ENCODE measurements around the gene TEC. TPM values are rescaled to one million over a fixed set of nuclear protein-coding genes. Genes with fewer than 3 reads are reported as not detected.
A peak's percentile ranks its signal among the peaks of the same experiment; 100 is the strongest.

The TEC gene
- total and polyA plus RNA-seq, 9 of the 15 experiments (the other 6 are each of a cell fraction or from before 2014, with no cell fraction given): 5.3 to 14.7 (median 8.8) TPM

DNA sequence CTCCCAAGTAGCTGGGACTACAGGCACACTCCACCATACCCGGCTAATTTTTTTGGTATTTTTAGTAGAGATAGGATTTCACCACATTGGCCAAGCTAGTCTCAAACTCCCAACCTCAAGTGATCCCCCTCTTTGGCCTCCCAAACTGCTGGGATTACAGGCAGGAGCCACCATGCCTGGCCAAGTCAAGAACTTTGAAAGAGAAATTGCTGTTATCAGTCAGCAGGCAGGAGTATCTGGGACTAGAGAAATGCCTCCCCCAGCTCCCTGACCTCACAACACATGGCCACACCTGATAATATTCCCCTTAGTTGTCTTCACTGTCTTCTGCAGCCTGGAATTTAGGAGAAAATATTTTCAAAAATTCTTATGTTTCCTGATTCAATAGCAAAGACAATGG is 143.0 kb downstream of the TEC start (continued):
- TF ChIP-seq, protein P1, sequence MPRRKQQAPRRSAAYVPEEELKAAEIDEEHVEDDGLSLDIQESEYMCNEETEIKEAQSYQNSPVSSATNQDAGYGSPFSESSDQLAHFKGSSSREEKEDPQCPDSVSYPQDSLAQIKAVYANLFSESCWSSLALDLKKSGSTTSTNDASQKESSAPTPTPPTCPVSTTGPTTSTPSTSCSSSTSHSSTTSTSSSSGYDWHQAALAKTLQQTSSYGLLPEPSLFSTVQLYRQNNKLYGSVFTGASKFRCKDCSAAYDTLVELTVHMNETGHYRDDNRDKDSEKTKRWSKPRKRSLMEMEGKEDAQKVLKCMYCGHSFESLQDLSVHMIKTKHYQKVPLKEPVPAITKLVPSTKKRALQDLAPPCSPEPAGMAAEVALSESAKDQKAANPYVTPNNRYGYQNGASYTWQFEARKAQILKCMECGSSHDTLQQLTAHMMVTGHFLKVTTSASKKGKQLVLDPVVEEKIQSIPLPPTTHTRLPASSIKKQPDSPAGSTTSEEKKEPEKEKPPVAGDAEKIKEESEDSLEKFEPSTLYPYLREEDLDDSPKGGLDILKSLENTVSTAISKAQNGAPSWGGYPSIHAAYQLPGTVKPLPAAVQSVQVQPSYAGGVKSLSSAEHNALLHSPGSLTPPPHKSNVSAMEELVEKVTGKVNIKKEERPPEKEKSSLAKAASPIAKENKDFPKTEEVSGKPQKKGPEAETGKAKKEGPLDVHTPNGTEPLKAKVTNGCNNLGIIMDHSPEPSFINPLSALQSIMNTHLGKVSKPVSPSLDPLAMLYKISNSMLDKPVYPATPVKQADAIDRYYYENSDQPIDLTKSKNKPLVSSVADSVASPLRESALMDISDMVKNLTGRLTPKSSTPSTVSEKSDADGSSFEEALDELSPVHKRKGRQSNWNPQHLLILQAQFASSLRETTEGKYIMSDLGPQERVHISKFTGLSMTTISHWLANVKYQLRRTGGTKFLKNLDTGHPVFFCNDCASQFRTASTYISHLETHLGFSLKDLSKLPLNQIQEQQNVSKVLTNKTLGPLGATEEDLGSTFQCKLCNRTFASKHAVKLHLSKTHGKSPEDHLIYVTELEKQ (CRISPR knock-in tag; IDR thresholded peaks at IDR 0.05): no peak
- TF ChIP-seq MCM2 (IDR thresholded peaks at IDR 0.05; ENCODE audit: low read depth) (no peak), TEAD2 (tag; IDR thresholded peaks at IDR 0.05) (no peak), DPF2 (IDR thresholded peaks at IDR 0.05) (peak; percentile 96), ZEB2 (IDR thresholded peaks at IDR 0.05) (peak; percentile 64; the same call in 1 of the 2 replicates), TAF15 (IDR thresholded peaks at IDR 0.05; ENCODE audit: low read depth, low read length) (no peak), EP400 (IDR thresholded peaks at IDR 0.05) (no peak), EZH2 (IDR thresholded peaks at IDR 0.05; ENCODE audit: borderline replicate concordance, low read depth, low read length) (no peak), SMAD1 (IDR thresholded peaks at IDR 0.05; ENCODE audit: low read depth, low read length, partially characterized antibody) (no peak), ZKSCAN8 (CRISPR knock-in tag; IDR thresholded peaks at IDR 0.05) (no peak), CXXC5 (CRISPR knock-in tag; IDR thresholded peaks at IDR 0.05) (peak; percentile 42; the same call in 1 of the 2 replicates), NR2F6 (CRISPR knock-in tag; IDR thresholded peaks at IDR 0.05) (no peak), COPS2 (conservative IDR thresholded peaks at IDR 0.05) (no peak)
- TF ChIP-seq, protein P2, sequence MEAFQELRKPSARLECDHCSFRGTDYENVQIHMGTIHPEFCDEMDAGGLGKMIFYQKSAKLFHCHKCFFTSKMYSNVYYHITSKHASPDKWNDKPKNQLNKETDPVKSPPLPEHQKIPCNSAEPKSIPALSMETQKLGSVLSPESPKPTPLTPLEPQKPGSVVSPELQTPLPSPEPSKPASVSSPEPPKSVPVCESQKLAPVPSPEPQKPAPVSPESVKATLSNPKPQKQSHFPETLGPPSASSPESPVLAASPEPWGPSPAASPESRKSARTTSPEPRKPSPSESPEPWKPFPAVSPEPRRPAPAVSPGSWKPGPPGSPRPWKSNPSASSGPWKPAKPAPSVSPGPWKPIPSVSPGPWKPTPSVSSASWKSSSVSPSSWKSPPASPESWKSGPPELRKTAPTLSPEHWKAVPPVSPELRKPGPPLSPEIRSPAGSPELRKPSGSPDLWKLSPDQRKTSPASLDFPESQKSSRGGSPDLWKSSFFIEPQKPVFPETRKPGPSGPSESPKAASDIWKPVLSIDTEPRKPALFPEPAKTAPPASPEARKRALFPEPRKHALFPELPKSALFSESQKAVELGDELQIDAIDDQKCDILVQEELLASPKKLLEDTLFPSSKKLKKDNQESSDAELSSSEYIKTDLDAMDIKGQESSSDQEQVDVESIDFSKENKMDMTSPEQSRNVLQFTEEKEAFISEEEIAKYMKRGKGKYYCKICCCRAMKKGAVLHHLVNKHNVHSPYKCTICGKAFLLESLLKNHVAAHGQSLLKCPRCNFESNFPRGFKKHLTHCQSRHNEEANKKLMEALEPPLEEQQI (IDR thresholded peaks at IDR 0.05): peak; percentile 81; the same call in 1 of the 2 replicates
- TF ChIP-seq, protein P3, sequence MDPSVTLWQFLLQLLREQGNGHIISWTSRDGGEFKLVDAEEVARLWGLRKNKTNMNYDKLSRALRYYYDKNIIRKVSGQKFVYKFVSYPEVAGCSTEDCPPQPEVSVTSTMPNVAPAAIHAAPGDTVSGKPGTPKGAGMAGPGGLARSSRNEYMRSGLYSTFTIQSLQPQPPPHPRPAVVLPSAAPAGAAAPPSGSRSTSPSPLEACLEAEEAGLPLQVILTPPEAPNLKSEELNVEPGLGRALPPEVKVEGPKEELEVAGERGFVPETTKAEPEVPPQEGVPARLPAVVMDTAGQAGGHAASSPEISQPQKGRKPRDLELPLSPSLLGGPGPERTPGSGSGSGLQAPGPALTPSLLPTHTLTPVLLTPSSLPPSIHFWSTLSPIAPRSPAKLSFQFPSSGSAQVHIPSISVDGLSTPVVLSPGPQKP (CRISPR knock-in tag; IDR thresholded peaks at IDR 0.05): no peak
- TF ChIP-seq, protein P4, sequence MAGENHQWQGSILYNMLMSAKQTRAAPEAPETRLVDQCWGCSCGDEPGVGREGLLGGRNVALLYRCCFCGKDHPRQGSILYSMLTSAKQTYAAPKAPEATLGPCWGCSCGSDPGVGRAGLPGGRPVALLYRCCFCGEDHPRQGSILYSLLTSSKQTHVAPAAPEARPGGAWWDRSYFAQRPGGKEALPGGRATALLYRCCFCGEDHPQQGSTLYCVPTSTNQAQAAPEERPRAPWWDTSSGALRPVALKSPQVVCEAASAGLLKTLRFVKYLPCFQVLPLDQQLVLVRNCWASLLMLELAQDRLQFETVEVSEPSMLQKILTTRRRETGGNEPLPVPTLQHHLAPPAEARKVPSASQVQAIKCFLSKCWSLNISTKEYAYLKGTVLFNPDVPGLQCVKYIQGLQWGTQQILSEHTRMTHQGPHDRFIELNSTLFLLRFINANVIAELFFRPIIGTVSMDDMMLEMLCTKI (IDR thresholded peaks at IDR 0.05; ENCODE audit: partially characterized antibody): no peak

Data from K562 (cell line).